Activated CD8-positive, alpha-beta memory T cell treated with anti-CD3 and anti-CD28 coated beads for 1 hour (primary cell): ENCODE results near the gene GPR146.
"Not testable (repeated sequence)": the region's sequence is repeated elsewhere in the genome, so short reads cannot be mapped to it uniquely, and the experiment has no call there.

Experiments used
- DNase-seq, 2 donors: peaks; one replicate each; pipeline ENCODE4 v3.0.0-alpha.2; 2020; ENCODE audit warnings: low read depth in 1 of 2; ENCODE audit errors: extremely low read depth in 1 of 2

GPR146 gene

DNA sequence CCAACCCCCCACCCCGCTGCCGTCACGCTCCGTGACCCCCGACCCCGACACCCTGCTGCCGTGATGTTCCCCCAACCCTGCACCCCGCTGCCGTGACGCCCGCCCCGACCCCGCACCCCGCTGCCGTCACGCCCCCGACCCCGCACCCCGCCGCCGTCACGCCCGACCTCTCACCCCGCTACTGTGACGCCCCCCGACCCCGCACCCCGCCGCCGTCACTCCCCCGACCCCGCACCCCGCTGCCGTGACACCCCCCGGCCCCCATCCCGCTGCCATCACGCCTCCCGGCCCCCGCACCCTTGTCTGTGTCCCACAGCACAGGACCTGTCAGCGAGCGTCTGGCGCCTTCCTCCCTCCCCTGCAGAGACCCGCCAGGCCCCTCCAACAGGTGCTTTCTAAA is 29.7 kb downstream of the GPR146 start:
- not testable (repeated sequence) for DNase-seq

GRCh38 chr7:1074593-1075431 is 30.5 kb downstream of the GPR146 start:
- DNase-seq: no peak

DNA sequence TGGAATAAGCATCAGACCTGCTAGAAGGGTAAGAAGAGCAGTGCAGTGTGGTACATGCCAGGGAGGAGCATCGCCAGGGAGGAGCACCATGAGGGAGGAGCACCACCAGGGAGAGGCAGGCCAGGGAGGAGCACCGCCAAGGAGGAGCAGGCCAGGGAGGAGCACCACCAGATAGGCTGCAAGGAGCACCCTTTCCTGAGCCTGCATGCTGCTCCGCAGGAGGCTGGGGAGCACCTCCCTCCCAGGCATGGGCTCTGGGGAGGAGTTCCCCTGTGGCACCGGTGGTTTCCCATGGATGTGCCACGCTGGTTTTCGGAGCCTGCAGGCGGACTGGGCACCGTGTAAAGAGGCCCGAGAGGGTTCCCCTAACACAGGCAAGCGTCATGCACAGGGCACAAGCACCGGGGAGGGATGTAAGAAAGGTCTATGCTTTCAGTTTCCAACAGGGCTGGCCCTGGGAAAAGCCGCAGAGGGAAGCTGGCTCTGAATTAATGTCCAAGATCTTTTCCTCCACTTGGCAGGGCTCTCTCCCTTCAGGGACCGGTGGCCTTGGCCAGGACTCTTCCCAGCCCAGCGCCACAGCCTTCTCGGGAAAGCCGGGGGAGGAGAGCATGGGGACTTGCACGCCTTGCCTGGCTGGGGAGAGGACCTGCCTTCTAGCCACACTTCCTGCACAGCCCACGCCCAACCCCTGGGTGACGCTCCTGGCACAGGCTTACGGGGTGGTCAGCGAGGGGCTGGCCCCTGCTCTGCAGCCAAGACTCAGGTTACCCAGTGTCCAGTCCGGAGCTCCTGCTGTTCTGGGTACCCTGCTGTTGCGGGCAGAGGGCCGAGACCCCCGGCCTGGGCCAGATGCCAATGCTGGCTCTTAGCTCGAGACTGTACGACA is 32.1 kb downstream of the GPR146 start:
- no peak for DNase-seq

DNA sequence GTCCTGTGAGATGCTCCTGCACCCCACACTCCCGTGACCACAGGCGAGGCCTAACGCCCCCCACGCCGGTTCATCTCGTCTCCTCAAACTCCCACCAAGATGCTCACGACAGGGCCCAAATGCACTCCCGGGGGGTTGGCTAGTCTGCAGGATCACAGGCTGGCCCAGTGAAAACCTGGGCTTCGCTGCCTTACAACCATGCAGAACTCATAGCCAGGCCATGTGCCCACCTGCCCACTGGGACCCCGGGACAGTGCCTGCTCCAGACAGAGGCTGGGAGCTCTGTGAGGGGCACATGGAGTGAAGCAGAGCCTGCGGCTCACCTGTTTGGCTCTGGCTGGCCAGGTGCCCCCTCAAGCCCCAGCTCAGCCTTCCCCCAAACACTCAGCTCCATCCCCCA is 34.2 kb downstream of the GPR146 start:
- no peak for DNase-seq

DNA sequence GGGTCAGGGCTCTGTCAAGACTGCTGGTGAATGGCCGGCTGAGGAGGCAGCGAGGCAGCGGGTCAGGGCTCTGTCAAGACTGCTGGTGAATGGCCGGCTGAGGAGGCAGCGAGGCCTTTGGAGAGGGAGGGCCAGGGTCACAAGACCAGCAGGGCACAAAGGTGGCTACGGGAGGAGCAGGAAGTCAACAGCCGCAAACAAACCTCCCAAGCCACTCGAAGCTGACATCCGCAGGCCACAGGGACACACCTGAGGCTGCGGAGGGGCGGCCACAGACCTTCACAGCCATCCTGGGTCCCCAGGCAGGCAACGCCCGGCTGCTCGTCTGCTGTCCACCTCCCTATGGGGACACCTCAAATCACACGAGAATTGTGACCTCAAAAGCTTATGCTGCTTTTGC is 34.6 kb downstream of the GPR146 start:
- DNase-seq: no peak

- DNase-seq: no peak
Observed at GRCh38 chr7:1079546-1079945, 35.2 kb downstream of the GPR146 start.

DNA sequence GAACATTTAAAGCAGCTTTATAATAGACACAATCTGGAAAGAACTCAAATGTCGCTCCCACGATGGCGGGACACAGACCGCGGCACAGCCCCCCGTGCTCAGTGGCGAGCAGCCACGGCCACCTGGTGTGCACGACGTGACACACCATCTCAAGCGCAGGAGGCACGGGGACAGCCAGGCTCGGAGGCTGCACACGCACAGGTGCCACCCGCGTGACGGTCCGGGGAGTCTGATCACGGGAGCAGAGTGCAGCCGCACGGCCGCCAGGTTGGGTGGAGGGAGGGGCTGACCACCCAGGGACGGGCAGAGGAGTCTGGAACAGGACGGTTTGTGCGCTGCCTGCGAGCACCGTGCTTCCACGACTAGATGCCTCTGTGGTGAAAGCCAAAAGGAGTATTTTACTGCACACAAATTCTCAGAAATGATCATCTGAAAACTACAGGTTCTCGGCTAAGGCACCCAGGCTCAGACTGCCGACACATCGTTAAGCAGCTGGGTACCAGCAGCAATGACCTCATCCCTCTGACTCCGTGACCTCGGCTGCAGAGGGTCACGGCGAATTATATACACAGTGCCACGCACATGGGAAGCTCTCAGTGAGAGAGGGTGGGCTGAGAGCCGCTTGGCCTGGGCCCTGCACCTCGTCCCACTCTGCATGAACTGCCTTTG is 36.0 kb downstream of the GPR146 start:
- DNase-seq: no peak

- no peak for DNase-seq
Observed at GRCh38 chr7:1080921-1081255, 36.5 kb downstream of the GPR146 start.

DNA sequence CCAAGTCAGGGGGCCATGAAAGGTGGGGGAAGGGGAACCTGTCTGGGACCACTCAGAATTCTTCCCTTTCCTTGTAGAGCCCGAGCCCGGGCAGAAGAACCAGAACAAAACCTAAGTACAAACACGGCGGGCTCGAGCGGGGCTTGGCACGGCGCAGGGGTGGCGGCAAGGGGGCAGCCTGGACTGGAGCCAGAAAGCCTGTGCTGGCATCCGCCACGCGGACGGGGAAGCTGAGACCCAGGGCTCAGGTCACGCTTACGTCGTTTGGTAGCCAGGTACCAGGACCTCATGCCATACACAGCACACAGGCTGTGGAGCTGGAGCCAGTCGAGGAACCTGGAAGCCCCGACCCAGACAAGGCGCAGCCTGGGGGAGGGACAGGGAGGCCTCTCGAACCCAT is 37.0 kb downstream of the GPR146 start:
- DNase-seq: no peak

- DNase-seq: no peak
Observed at GRCh38 chr7:1081931-1082401, 37.6 kb downstream of the GPR146 start.

GRCh38 chr7:1083729-1084657 is 39.6 kb downstream of the GPR146 start:
- DNase-seq: no peak

- no peak for DNase-seq
Observed at GRCh38 chr7:1085266-1085665, 40.9 kb downstream of the GPR146 start.

DNA sequence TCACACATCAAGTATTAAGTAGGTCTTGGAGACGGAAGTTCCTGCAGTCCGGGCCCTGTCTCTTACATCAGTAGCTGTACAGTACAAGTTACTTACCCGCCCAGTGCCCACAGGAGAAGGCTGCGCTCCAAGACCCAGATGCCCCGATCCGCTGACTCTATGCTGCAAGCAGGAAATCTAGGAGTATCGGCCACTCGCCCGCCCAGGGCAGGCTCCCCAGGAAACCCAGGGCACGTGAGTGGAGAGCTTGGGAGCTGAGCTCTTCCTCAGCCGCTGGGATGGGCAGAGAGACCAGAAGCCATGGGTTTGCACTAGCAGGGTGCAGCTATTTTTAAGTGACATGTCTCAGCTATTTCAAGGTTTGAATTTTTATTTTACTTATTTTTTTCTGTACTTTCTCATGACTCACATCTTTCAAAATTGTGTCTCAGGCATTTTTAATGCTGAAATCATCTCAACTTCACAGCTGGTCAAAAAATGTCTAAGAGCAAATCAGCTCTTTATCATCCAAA is 41.6 kb downstream of the GPR146 start:
- no peak for DNase-seq

GRCh38 chr7:1086588-1087464 is 42.5 kb downstream of the GPR146 start:
- DNase-seq: peak; percentile 29 to 59

- no peak for DNase-seq
Observed at GRCh38 chr7:1087465-1087814, 43.1 kb downstream of the GPR146 start.

DNA sequence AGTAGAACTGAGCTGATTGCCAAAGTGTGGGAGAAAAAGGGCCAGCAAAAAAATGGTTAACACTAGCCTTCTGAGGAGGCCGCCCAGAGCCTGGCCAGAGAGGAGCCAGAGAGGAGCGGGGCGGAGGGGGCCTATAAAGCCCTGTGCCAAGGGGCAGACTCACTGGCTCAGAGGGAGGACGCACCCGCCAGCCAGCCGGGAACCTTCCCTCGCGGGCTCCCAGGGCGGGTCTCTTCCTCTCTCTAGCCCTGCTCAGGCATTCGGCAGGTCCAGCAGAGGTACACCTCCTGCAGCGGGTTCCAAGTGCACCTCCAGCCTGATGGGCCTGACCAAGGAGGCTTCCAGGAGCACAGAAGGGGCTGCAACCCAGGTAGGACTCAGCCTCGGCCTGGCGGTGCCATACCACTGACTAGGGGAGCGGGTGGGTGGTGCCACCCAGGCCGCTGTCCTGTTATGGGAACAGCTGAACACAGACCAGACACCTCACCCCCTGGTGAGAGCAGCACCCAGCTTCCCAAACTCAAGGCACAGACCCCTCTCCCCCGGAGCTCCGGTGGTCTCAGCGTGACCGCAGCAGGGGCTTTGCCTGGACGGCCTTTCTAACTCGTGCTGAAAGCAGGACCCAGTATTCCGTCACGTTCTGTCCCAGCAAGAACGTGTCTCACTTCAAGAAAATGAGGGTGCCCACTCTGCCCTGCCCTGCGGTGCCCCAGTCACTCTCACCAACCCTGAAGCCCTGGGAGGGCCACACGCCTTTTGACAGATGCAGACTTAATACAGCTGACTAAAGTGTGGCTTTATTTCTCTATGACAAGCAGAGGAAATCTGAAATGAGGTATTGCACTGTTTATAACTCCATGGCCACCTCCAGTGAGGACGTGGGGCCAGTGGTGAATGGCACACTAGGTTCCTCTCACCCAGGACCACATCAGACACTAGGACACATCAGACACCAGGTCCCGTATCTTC is 43.9 kb downstream of the GPR146 start, which contains the start of gene GPER1:
Gene GPER1 (plus strand): TSS at position 162 of the 969 bp plus-strand sequence. CDS start 3,616 bp downstream, outside the sequence.
- DNase-seq: no peak

DNA sequence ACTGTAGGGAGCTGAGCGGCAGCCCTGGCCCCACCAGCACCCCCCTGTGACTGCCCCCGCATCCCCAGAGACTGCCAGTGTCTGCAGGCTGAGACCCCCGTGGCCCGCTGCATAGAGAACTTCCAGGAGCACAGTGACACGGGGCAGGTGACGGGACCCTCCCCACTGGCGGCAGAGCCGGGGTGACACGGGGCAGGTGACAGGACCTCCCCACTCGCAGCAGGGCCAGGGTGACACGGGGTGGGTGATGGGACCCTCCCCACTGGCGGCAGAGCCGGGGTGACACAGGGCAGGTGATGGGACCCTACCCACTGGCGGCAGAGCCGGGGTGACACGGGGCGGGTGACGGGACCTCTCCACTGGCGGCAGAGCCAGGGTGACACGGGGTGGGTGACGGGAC is 45.9 kb downstream of the GPR146 start:
- no peak for DNase-seq
